ENCODE results near the gene RREB1. TPM values are rescaled to one million over a fixed set of nuclear protein-coding genes. Genes with fewer than 3 reads are reported as not detected.
"Not testable (repeated sequence)": the region's sequence is repeated elsewhere in the genome, so short reads cannot be mapped to it uniquely, and the experiment has no call there.

RREB1 gene
- total RNA-seq, 1 donor from 2014 or later: 29.3 TPM

DNA sequence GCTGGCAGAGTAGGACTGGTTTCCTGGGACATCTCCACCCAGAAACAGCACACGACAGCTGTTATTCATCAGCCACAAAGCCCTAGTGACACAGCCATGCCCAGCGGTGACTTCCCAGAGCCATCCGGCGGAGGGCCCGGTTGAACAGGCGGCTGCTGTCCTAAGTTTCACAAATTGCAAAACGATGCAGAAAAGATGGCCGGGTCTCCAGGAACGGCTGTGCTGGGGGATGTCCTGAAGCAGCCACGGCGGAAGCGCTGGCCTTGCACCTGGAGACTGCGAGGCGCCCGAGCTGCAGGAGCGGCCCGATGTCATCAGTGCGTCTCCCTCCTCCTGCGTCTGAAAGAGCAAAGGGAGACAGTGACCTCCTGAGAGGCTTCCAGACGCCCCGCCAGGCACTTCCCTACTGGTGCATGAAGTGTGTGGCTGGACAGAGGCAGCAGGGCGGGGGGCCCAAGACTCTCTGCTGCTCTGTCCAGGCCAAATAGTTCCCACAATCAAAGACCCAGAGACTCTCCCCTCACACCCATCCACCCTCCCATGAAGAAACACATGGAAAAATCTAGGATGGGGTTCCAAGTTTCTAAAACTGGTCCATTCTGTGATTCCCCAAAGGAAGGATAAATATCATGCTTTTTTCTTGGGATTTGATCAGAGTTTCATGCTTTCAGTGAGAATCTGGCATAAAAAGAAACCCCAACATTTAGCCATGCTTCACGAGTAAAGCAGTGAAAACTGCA is 161.2 kb downstream of the RREB1 start:
- no peak for DNase-seq (ENCODE audit: low read depth)
- no peaks in the 10 kb centered on the region for H3K27me3 ChIP-seq (ENCODE audit: control insufficient read depth, insufficient read depth, low read length)
- TF ChIP-seq, protein P1, sequence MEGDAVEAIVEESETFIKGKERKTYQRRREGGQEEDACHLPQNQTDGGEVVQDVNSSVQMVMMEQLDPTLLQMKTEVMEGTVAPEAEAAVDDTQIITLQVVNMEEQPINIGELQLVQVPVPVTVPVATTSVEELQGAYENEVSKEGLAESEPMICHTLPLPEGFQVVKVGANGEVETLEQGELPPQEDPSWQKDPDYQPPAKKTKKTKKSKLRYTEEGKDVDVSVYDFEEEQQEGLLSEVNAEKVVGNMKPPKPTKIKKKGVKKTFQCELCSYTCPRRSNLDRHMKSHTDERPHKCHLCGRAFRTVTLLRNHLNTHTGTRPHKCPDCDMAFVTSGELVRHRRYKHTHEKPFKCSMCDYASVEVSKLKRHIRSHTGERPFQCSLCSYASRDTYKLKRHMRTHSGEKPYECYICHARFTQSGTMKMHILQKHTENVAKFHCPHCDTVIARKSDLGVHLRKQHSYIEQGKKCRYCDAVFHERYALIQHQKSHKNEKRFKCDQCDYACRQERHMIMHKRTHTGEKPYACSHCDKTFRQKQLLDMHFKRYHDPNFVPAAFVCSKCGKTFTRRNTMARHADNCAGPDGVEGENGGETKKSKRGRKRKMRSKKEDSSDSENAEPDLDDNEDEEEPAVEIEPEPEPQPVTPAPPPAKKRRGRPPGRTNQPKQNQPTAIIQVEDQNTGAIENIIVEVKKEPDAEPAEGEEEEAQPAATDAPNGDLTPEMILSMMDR (IDR thresholded peaks at IDR 0.05; ENCODE audit: insufficient read depth, low read length, poor library complexity, severe bottlenecking): no peak
- no peak overlapping the region for H3K4me3 ChIP-seq (ENCODE audit: low read depth, low read length)
- H3K36me3 ChIP-seq (ENCODE audit: control insufficient read depth, insufficient read depth, low read length): no peaks in the 10 kb centered on the region

- no peak overlapping the region for H3K4me3 ChIP-seq (ENCODE audit: low read depth, low read length)
- TF ChIP-seq, protein P1 (IDR thresholded peaks at IDR 0.05; ENCODE audit: insufficient read depth, low read length, poor library complexity, severe bottlenecking): no peak
- H3K36me3 ChIP-seq (ENCODE audit: control insufficient read depth, insufficient read depth, low read length): no peaks in the 10 kb centered on the region
- DNase-seq (ENCODE audit: low read depth): no peak
- no peaks in the 10 kb centered on the region for H3K27me3 ChIP-seq (ENCODE audit: control insufficient read depth, insufficient read depth, low read length)
Measured at GRCh38 chr6:7269816-7270215, 162.1 kb downstream of the RREB1 start.

DNA sequence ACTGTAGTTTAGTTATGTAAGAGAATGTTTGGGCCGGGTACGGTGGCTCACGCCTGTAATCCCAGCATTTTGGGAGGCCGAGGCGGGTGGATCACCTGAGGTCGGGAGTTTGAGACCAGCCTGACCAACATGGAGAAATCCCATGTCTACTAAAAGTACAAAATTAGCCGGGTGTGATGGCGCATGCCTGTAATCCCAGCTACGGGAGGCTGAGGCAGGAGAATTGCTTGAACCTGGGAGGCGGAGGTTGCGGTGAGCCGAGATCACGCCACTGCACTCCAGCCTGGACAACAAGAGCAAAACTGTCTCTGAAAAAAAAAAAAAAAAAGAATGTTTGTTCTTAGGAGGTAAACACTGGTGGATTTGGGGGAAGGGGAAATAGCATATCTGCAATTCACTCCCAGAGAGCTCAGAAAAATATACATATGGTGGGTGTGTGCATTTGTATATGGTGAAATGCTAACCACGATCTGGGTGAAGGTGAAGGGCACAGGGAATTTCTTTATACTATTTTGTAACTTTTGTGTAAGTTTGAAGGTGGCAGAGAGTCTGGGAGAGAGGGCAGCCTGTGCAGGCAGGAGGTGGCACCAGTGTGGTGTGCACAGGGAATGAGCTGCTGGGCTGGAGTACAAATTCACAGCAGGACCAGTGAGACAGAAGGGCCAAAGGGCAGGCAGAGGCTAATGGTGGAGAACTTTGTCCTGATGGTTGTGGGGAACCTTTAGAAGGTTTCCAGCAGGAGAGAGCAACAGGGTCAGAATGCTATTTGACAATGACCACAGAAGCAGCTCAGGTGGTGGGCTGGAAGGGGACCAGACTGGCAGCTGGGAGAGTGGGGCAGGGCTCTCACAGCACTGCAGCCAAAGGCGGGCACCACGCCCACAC is 162.8 kb downstream of the RREB1 start:
- Histone ChIP-seq H3K27me3 (ENCODE audit: control insufficient read depth, insufficient read depth, low read length) (no peaks in the 10 kb centered on the region), H3K36me3 (ENCODE audit: control insufficient read depth, insufficient read depth, low read length) (no peaks in the 10 kb centered on the region), H3K4me3 (ENCODE audit: low read depth, low read length) (no peak overlapping the region)
- DNase-seq (ENCODE audit: low read depth): no peak
- TF ChIP-seq, protein P1 (IDR thresholded peaks at IDR 0.05; ENCODE audit: insufficient read depth, low read length, poor library complexity, severe bottlenecking): no peak

GRCh38 chr6:7271205-7271534 is 163.4 kb downstream of the RREB1 start:
- Histone ChIP-seq H3K4me3 (ENCODE audit: low read depth, low read length) (no peak overlapping the region), H3K27me3 (ENCODE audit: control insufficient read depth, insufficient read depth, low read length) (no peaks in the 10 kb centered on the region), H3K36me3 (ENCODE audit: control insufficient read depth, insufficient read depth, low read length) (no peaks in the 10 kb centered on the region)
- DNase-seq (ENCODE audit: low read depth): no peak
- TF ChIP-seq, protein P1 (IDR thresholded peaks at IDR 0.05; ENCODE audit: insufficient read depth, low read length, poor library complexity, severe bottlenecking): no peak

- Histone ChIP-seq H3K36me3 (ENCODE audit: control insufficient read depth, insufficient read depth, low read length) (no peaks in the 10 kb centered on the region), H3K4me3 (ENCODE audit: low read depth, low read length) (no peak overlapping the region), H3K27me3 (ENCODE audit: control insufficient read depth, insufficient read depth, low read length) (no peaks in the 10 kb centered on the region)
- TF ChIP-seq, protein P1 (IDR thresholded peaks at IDR 0.05; ENCODE audit: insufficient read depth, low read length, poor library complexity, severe bottlenecking): no peak
- DNase-seq (ENCODE audit: low read depth): no peak
Measured at GRCh38 chr6:7273709-7274108, 165.9 kb downstream of the RREB1 start.

- not testable (repeated sequence) for H3K36me3 ChIP-seq (ENCODE audit: control insufficient read depth, insufficient read depth, low read length); H3K27me3 ChIP-seq (ENCODE audit: control insufficient read depth, insufficient read depth, low read length); H3K4me3 ChIP-seq (ENCODE audit: low read depth, low read length); DNase-seq (ENCODE audit: low read depth)
Measured at GRCh38 chr6:7274525-7274924, 166.8 kb downstream of the RREB1 start.
